GM23338 (cell line): ENCODE results near the gene KIF5A. TPM values are rescaled to one million over a fixed set of nuclear protein-coding genes. Genes with fewer than 3 reads are reported as not detected.
A peak's percentile ranks its signal among the peaks of the same experiment; 100 is the strongest.

ENCODE experiments used
- ATAC-seq: fragments of 200-7000 bp; cut with Tn5 transposase; 3 replicates; pipeline ENCODE4 v1.9.1; 2020
- DNase-seq: peaks from one replicate; pipeline ENCODE4 v3.0.0-alpha.2; 2015; ENCODE audit warnings: low spot score
- H2AFZ ChIP-seq: fragments of 200-600 bp; sonication (generic); 2 replicates; pipeline ENCODE4 v1.8.0; 2016; ENCODE audit warnings: antibody characterized with exemption, mild to moderate bottlenecking, moderate library complexity
- H3F3A ChIP-seq: fragments of 200-600 bp; sonication (generic); replicated peaks from 2 replicates; pipeline ENCODE4 v1.8.0; 2017; ENCODE audit warnings: antibody characterized with exemption, mixed run types, low read depth
- H3K27ac ChIP-seq: fragments of 200-600 bp; sonication (generic); 2 replicates; pipeline ENCODE4 v1.6.1; 2016; ENCODE audit warnings: low read depth
- H3K27me3 ChIP-seq: fragments of 200-600 bp; sonication (generic); 2 replicates; pipeline ENCODE4 v1.8.0; 2016; ENCODE audit warnings: mild to moderate bottlenecking, mixed run types, moderate library complexity; ENCODE audit not compliant: insufficient read depth
- H3K36me3 ChIP-seq: fragments of 200-600 bp; sonication (generic); 2 replicates; pipeline ENCODE4 v1.8.0; 2016; ENCODE audit warnings: mild to moderate bottlenecking; ENCODE audit not compliant: insufficient read depth
- H3K4me1 ChIP-seq: fragments of 200-600 bp; sonication (generic); 2 replicates; pipeline ENCODE4 v1.8.0; 2016; ENCODE audit warnings: mild to moderate bottlenecking, moderate library complexity; ENCODE audit not compliant: insufficient read depth
- H3K4me2 ChIP-seq: fragments of 200-600 bp; sonication (generic); 2 replicates; pipeline ENCODE4 v1.7.1; 2017; ENCODE audit warnings: mixed run types
- H3K4me3 ChIP-seq: fragments of 200-600 bp; sonication (generic); 2 replicates; pipeline ENCODE4 v1.6.1; 2016; ENCODE audit warnings: mixed run types
- H3K79me2 ChIP-seq: fragments of 200-600 bp; sonication (generic); replicated peaks from 2 replicates; pipeline ENCODE4 v1.8.0; 2017; ENCODE audit warnings: mild to moderate bottlenecking; ENCODE audit not compliant: insufficient read depth
- H3K9me2 ChIP-seq: fragments of 200-600 bp; sonication (generic); 2 replicates; pipeline ENCODE4 v1.8.0; 2017; ENCODE audit not compliant: insufficient read depth
- H4K20me1 ChIP-seq: fragments of 200-600 bp; sonication (generic); replicated peaks from 2 replicates; pipeline ENCODE4 v1.8.0; 2017; ENCODE audit warnings: mild to moderate bottlenecking; ENCODE audit not compliant: insufficient read depth
- H3K27ac Mint-ChIP-seq: 2 replicates; pipeline ENCODE4 v1.8.0; 2020; ENCODE audit warnings: inconsistent platforms, mild to moderate bottlenecking, moderate library complexity, mixed read lengths
- H3K27me3 Mint-ChIP-seq: 3 replicates; pipeline ENCODE4 v1.8.0; 2022; ENCODE audit warnings: low read depth, mild to moderate bottlenecking, moderate library complexity, mixed read lengths, inconsistent platforms; ENCODE audit not compliant: insufficient read depth, poor library complexity
- H3K36me3 Mint-ChIP-seq: 3 replicates; pipeline ENCODE4 v1.8.0; 2021; ENCODE audit warnings: low read depth, mild to moderate bottlenecking, inconsistent platforms, moderate library complexity, mixed read lengths
- H3K4me1 Mint-ChIP-seq: 3 replicates; pipeline ENCODE4 v1.8.0; 2020; ENCODE audit warnings: mild to moderate bottlenecking, inconsistent platforms, mixed read lengths
- H3K4me3 Mint-ChIP-seq: 3 replicates; pipeline ENCODE4 v1.8.0; 2021; ENCODE audit warnings: moderate library complexity, mild to moderate bottlenecking, inconsistent platforms, mixed read lengths
- H3K9me3 Mint-ChIP-seq: 3 replicates; pipeline ENCODE4 v1.8.0; 2020; ENCODE audit warnings: moderate library complexity, mild to moderate bottlenecking, inconsistent platforms, mixed read lengths
- CTCF ChIP-seq, 2 experiments: fragments of 200-600 bp in 1 of 2; sonication (generic) in 1 of 2; conservative IDR thresholded peaks; 2 replicates each; pipeline versions ENCODE4 v1.5.1 to v1.6.1; 2016 to 2017; ENCODE audit warnings: antibody characterized with exemption in 2 of 2, low read depth in 2 of 2, mild to moderate bottlenecking in 2 of 2, moderate library complexity in 1 of 2
- ETS1 ChIP-seq: IDR thresholded peaks from 2 replicates; pipeline ENCODE4 v1.6.1; 2016; ENCODE audit warnings: antibody characterized with exemption
- EZH2 ChIP-seq: fragments of 200-600 bp; sonication (generic); IDR thresholded peaks from one replicate; pipeline ENCODE4 v1.8.0; 2017; ENCODE audit warnings: antibody characterized with exemption, mild to moderate bottlenecking, low read depth; ENCODE audit not compliant: unreplicated experiment
- EZH2phosphoT487 ChIP-seq: fragments of 200-600 bp; sonication (generic); IDR thresholded peaks from one replicate; pipeline ENCODE4 v1.8.1; 2018; ENCODE audit warnings: antibody characterized with exemption; ENCODE audit not compliant: unreplicated experiment
- NANOG ChIP-seq: IDR thresholded peaks from 2 replicates; pipeline ENCODE4 v1.6.1; 2016; ENCODE audit warnings: antibody characterized with exemption, borderline replicate concordance
- ZNF114 ChIP-seq: fragments of 250-450 bp; sonication (Bioruptor Pico); IDR thresholded peaks from 2 replicates; pipeline ENCODE4 v1.5.0; 2020; ENCODE audit warnings: mild to moderate bottlenecking, moderate library complexity
- ZNF462 ChIP-seq: fragments of 250-450 bp; sonication (Bioruptor Pico); IDR thresholded peaks from 2 replicates; pipeline ENCODE4 v1.5.0; 2020; ENCODE audit warnings: mild to moderate bottlenecking, moderate library complexity
- polyA plus RNA-seq: library from polyadenylated mRNA; unstranded; fragments of >200 nt; fragmentation: Nextera tagmentation; extraction: Ambion mirVana; gene quantifications from 2 replicates; pipeline ENCODE4 v1.2.1, GENCODE V29; 2016
- total RNA-seq: library from RNA; depleted of rRNA; stranded (reverse); fragments of >200 nt; shearing (Covaris generic); gene quantifications from 2 replicates; pipeline ENCODE4 v1.2.3, GENCODE V29; 2014

KIF5A gene
- total and polyA plus RNA-seq, 2 experiments from 2014 or later, result 11.1 to 21.3 TPM

- Histone ChIP-seq H3F3A (peaks cover 9% of the 10 kb centered on the region; the same call in 1 of the 2 replicates), H3K9me2 (no peaks in the 10 kb centered on the region), H3K36me3 (no peaks in the 10 kb centered on the region), H3K79me2 (no peaks in the 10 kb centered on the region), H4K20me1 (peaks cover 27% of the 10 kb centered on the region), H3K27ac (no peak overlapping the region), H3K4me2 (0 out of 2 replicates have a peak overlapping the region, but pooled peaks have one; percentile 26), H2AFZ (no peak overlapping the region), H3K4me1 (peaks cover 13% of the 10 kb centered on the region), H3K27me3 (peaks cover 100% of the 10 kb centered on the region), H3K4me3 (no peak overlapping the region)
- Mint-ChIP-seq H3K27me3 (peaks cover 100% of the 10 kb centered on the region), H3K4me3 (no peak overlapping the region; the same call in 2 of the 3 replicates), H3K4me1 (peaks cover 25% of the 10 kb centered on the region), H3K27ac (no peak overlapping the region), H3K9me3 (no peaks in the 10 kb centered on the region), H3K36me3 (no peaks in the 10 kb centered on the region; the same call in 2 of the 3 replicates)
- no peak for ATAC-seq
- no peak for TF ChIP-seq ETS1
- no peak for TF ChIP-seq NANOG
- no peak for TF ChIP-seq ZNF462
- no peak for TF ChIP-seq CTCF (conservative IDR thresholded peaks at IDR 0.05; ENCODE audit: low read depth in 2 of 2)
- no peak for TF ChIP-seq ZNF114 (CRISPR knock-in tag)
- TF ChIP-seq EZH2, result peak; percentile 17
- TF ChIP-seq EZH2phosphoT487, result no peak
- no peak for DNase-seq
Observed at GRCh38 chr12:57626111-57626920, 76.5 kb downstream of the KIF5A start.
